Common myeloid progenitor, CD34-positive (primary cell): Measurements from ENCODE around the gene PLPPR1.

Source experiments
- CTCF ChIA-PET: fragments of 350-600 bp; sonication (Branson Sonifier 250); formaldehyde crosslinking; loops from one replicate; lab custom pipeline; 2021; ENCODE audit warnings: antibody characterized with exemption; lab: Charles Lee
- POLR2A ChIA-PET: fragments of 350-600 bp; sonication (Branson Sonifier 250); formaldehyde crosslinking; loops from one replicate; lab custom pipeline; 2021; ENCODE audit warnings: antibody characterized with exemption; lab: Charles Lee
- DNase-seq, 3 donors: peaks; one replicate each; pipeline versions ENCODE4 v3.0.0 to v3.0.0-alpha.2; 2013
- H3K27ac ChIP-seq, 2 experiments: 1 replicate in 1 of 2; 2 replicates in 1 of 2; pipeline ENCODE4 v1.7.0; 2013; ENCODE audit warnings: inconsistent platforms in 2 of 2, low read length in 2 of 2, mild to moderate bottlenecking in 2 of 2, low read depth in 1 of 2, moderate library complexity in 1 of 2; ENCODE audit not compliant: severe bottlenecking in 2 of 2, insufficient read depth in 1 of 2, poor library complexity in 1 of 2
- H3K27me3 ChIP-seq, 5 experiments: replicated peaks in 2 of 5; 1 replicate in 3 of 5; 2 replicates in 2 of 5; pipeline versions ENCODE4 v1.6.1 to v1.7.0; 2013; ENCODE audit warnings: low read length in 4 of 5, mild to moderate bottlenecking in 2 of 5, moderate library complexity in 2 of 5, inconsistent platforms in 1 of 5; ENCODE audit not compliant: insufficient read depth in 5 of 5, control insufficient read depth in 4 of 5
- H3K36me3 ChIP-seq, 4 experiments: 1 replicate in 2 of 4; 2 replicates in 2 of 4; pipeline versions ENCODE4 v1.6.1 to v1.7.0; 2013; ENCODE audit warnings: low read length in 3 of 4, control low read depth in 1 of 4, mild to moderate bottlenecking in 1 of 4; ENCODE audit not compliant: control insufficient read depth in 4 of 4, insufficient read depth in 4 of 4
- H3K4me1 ChIP-seq, 4 experiments: 1 replicate in 3 of 4; 2 replicates in 1 of 4; pipeline versions ENCODE4 v1.6.1 to v1.7.1; 2013; ENCODE audit warnings: low read length in 3 of 4, mild to moderate bottlenecking in 3 of 4, control low read depth in 1 of 4, inconsistent platforms in 1 of 4, moderate library complexity in 1 of 4; ENCODE audit not compliant: control insufficient read depth in 4 of 4, insufficient read depth in 4 of 4; ENCODE audit errors: control extremely low read depth in 1 of 4
- H3K4me3 ChIP-seq, 7 experiments: 1 replicate in 4 of 7; 2 replicates in 3 of 7; pipeline versions ENCODE4 v1.5.1 to v1.7.0; 2013; ENCODE audit warnings: mild to moderate bottlenecking in 7 of 7, low read length in 6 of 7, moderate library complexity in 6 of 7, inconsistent platforms in 2 of 7, low read depth in 2 of 7, control low read depth in 1 of 7; ENCODE audit not compliant: insufficient read depth in 4 of 7, control insufficient read depth in 1 of 7; ENCODE audit errors: extremely low read depth in 1 of 7
- H3K9me3 ChIP-seq, 5 experiments: 1 replicate in 4 of 5; 2 replicates in 1 of 5; pipeline versions ENCODE4 v1.6.1 to v1.7.1; 2013; ENCODE audit warnings: low read length in 4 of 5, mild to moderate bottlenecking in 2 of 5, inconsistent platforms in 1 of 5, low read depth in 1 of 5, moderate library complexity in 1 of 5; ENCODE audit not compliant: control insufficient read depth in 4 of 5, insufficient read depth in 2 of 5; ENCODE audit errors: control extremely low read depth in 1 of 5
- WGBS: methylation state at CpG from one replicate; pipeline ENCODE4 v1.1.5; 2013; ENCODE audit not compliant: insufficient coverage; 5-methylcytosine and 5-hydroxymethylcytosine counted together

PLPPR1 gene

GRCh38 chr9:101232405-101232977, 204.0 kb downstream of the PLPPR1 start:
- Histone ChIP-seq H3K9me3 (no peaks in the 10 kb centered on the region), H3K4me1 (no peaks in the 10 kb centered on the region), H3K4me3 (no peak overlapping the region), H3K27me3 (peaks cover 0 to 3% (median 0%) of the 10 kb centered on the region in 5 experiments), H3K36me3 (no peaks in the 10 kb centered on the region), H3K27ac (no peak overlapping the region)
- ChIA-PET CTCF (interaction anchor here (0.9 to 1.2 kb wide), 2 partner anchors 630 to 633 kb away, joined by 3 to 4 read pairs; no protein-coding TSS in a partner anchor), POLR2A (no interaction called here)
- 100% methylated on average over 1 of the region's 2 CpGs for WGBS
- no peak for DNase-seq

GRCh38 chr9:101235105-101235866, 206.8 kb downstream of the PLPPR1 start:
- peak; percentile 22 to 46 (median 24) for DNase-seq
- no peak overlapping the region for H3K4me3 ChIP-seq
- no peaks in the 10 kb centered on the region for H3K4me1 ChIP-seq
- ChIA-PET CTCF (interaction anchor here (0.9 to 1.8 kb wide), 9 partner anchors 9 to 636 kb away, joined by 3 to 10 read pairs (median 3); no protein-coding TSS in a partner anchor), POLR2A (no interaction called here)
- H3K27ac ChIP-seq: no peak overlapping the region
- H3K27me3 ChIP-seq: peaks cover 0 to 3% (median 0%) of the 10 kb centered on the region in 5 experiments
- H3K9me3 ChIP-seq: no peaks in the 10 kb centered on the region
- 45% methylated on average over 4 of the region's 6 CpGs for WGBS
- no peaks in the 10 kb centered on the region for H3K36me3 ChIP-seq

GRCh38 chr9:101242651-101243050, 214.1 kb downstream of the PLPPR1 start:
- Histone ChIP-seq H3K27ac (no peak overlapping the region), H3K9me3 (no peaks in the 10 kb centered on the region), H3K4me3 (no peak overlapping the region), H3K4me1 (no peaks in the 10 kb centered on the region), H3K27me3 (peaks cover 0 to 4% (median 0%) of the 10 kb centered on the region in 5 experiments), H3K36me3 (no peaks in the 10 kb centered on the region)
- ChIA-PET CTCF (no interaction called here), POLR2A (no interaction called here)
- DNase-seq: no peak
- 100% methylated on average over 1 of the region's 1 CpG for WGBS

GRCh38 chr9:101246691-101247090, 218.2 kb downstream of the PLPPR1 start:
- Histone ChIP-seq H3K4me1 (no peaks in the 10 kb centered on the region), H3K27me3 (peaks cover 0 to 4% (median 0%) of the 10 kb centered on the region in 5 experiments), H3K4me3 (no peak overlapping the region), H3K9me3 (no peaks in the 10 kb centered on the region), H3K27ac (no peak overlapping the region), H3K36me3 (no peaks in the 10 kb centered on the region)
- DNase-seq: no peak
- POLR2A ChIA-PET: no interaction called here
- CTCF ChIA-PET: interaction anchor here (1.6 kb wide), 1 partner anchor 645 kb away, joined by 3 read pairs; no protein-coding TSS in a partner anchor
- 57% methylated on average over 1 of the region's 1 CpG for WGBS

- POLR2A ChIA-PET: no interaction called here
- WGBS: 75% methylated on average over 1 of the region's 2 CpGs
- Histone ChIP-seq H3K4me1 (no peaks in the 10 kb centered on the region), H3K4me3 (no peak overlapping the region), H3K27ac (no peak overlapping the region), H3K9me3 (no peaks in the 10 kb centered on the region), H3K36me3 (no peaks in the 10 kb centered on the region), H3K27me3 (peaks cover 0 to 3% (median 0%) of the 10 kb centered on the region in 5 experiments)
- no peak for DNase-seq
- CTCF ChIA-PET: interaction anchor here (0.5 to 0.7 kb wide), 2 partner anchors 12 to 256 kb away, joined by 3 read pairs; no protein-coding TSS in a partner anchor
Measured at GRCh38 chr9:101247297-101247696, 218.8 kb downstream of the PLPPR1 start.

GRCh38 chr9:101254733-101255433, 226.4 kb downstream of the PLPPR1 start:
- no peaks in the 10 kb centered on the region for H3K36me3 ChIP-seq
- 100% methylated on average over 1 of the region's 1 CpG for WGBS
- no peaks in the 10 kb centered on the region for H3K9me3 ChIP-seq
- H3K4me1 ChIP-seq: no peaks in the 10 kb centered on the region
- ChIA-PET CTCF (interaction anchor here (1.0 kb wide), 1 partner anchor 19 kb away, joined by 3 read pairs; no protein-coding TSS in a partner anchor), POLR2A (no interaction called here)
- no peak for DNase-seq
- no peak overlapping the region for H3K4me3 ChIP-seq
- no peaks in the 10 kb centered on the region for H3K27me3 ChIP-seq
- H3K27ac ChIP-seq: no peak overlapping the region
